GM19468 (cell line): Measurements from ENCODE around the gene ADAM19.
"Not testable (repeated sequence)": the region's sequence is repeated elsewhere in the genome, so short reads cannot be mapped to it uniquely, and the experiment has no call there.

Experiments used
- ATAC-seq: cut with Tn5 transposase; IDR thresholded peaks from one replicate; pipeline ENCODE4 v1.9.1; 2021; ENCODE audit warnings: mild to moderate bottlenecking, moderate library complexity, moderate number of reproducible peaks; ENCODE audit not compliant: unreplicated experiment; ENCODE audit errors: extremely low read depth

ADAM19 gene

DNA sequence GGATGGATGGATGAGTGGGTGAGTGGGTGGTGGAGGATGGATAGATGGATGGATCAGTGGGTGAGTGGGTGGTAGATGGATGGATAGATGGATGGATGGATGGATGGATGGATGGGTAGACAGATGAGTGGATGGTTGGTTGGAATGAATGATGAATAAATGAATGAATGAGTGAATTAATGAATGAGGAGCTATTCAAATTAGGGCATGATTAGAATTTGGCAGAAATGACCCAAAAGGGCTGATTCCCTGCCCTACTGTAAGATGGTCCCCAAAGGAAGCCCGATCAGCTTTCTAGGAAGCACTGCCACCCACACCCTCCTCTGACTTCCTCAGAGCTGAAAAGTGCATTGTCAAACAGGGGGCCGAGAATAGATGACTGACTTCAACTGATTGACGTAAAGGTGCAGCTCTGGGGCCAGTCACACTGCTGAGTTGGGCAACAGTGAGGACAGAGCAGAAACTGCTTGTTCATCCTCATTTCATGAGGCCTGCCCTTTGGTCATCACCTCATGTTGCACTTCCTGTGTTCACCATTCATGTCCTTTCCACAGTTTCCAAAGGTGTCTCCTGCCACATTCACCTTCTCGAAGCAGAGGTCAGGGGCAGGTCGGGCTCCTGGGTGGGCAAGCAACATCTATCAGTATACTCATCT is 81.3 kb downstream of the ADAM19 start:
- no peak for ATAC-seq

DNA sequence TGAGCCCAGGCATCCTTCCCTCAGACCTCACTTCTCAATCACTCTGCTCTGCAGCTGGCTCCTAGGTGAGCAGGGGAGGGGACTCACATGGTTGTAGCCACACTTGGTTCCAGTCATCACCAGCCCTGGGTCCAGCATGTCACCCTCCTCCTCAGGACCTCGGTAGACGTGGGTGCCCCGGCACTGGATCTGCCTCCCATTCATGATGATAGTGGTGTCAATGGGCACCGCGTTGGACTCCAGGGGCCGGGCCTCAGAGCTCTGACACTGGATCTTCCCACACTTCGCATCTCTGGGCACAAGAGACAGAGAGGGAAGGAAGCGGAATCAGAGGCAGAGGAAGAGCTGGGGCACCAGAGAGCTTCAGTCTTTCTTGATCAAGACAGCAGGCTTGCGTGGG is 82.7 kb downstream of the ADAM19 start:
- no peak for ATAC-seq

DNA sequence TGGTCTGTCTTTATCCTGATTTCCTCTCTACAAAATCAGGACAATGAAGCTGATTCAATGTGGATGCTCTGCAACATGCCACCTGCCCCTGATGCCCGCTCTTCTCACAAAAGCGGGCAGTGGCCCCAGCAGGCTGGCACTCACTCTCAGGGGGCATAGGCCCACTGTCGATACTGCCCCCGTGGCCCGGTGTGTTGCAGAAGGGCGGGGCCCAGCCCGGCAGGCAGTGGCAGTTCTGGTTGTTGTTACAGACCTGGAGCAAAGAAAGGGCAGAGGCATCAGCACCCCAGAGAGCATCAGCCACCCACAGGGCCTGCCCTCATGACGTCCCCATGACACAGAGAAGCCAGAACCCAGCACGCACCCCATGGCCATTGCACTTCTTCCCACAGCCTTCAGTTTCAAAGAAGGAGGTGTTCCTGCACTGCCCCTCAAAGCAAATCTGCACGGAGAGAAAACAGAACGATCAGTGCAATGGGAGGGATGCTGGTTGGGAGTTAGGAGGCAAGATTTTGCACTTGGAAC is 84.0 kb downstream of the ADAM19 start:
- ATAC-seq, result no peak

DNA sequence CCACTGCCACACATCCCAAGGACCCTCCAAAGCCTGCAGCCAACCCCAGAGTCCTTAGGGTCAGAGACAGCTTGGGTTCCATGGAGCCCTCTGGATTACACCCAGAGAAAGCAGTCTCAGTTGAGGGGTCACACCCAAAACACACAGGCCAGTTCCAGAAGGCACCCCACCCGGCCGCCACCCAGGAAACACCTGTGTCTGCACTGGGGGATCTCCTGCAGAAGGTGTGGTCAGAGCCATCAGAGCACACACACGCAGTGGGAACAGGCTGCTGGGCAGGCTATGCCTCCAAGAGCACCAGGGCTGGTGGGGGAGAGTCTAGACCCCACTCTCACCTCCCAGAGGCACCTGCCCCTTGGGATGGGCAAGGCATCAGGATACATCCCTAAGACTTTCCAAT is 88.2 kb downstream of the ADAM19 start:
- no peak for ATAC-seq

DNA sequence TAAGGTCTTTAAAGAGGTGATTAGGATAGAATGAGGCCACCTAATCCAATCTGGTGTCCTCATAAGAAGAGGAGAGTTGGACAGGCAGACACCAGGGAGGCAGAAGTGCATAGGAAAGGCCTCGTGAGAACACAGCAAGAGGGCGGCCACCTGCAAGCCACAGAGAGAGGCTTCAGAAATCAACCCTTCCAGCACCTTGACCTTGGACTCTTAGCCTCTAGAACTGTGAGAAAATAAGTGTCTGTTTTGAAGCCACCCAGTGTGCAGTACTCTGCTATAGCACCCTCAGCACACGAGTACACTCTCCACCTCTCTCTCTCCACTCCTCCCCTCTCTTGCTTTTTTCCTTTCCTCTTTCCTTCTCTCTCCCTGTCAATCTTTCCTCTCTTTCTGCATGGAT is 88.7 kb downstream of the ADAM19 start:
- ATAC-seq, result no peak

DNA sequence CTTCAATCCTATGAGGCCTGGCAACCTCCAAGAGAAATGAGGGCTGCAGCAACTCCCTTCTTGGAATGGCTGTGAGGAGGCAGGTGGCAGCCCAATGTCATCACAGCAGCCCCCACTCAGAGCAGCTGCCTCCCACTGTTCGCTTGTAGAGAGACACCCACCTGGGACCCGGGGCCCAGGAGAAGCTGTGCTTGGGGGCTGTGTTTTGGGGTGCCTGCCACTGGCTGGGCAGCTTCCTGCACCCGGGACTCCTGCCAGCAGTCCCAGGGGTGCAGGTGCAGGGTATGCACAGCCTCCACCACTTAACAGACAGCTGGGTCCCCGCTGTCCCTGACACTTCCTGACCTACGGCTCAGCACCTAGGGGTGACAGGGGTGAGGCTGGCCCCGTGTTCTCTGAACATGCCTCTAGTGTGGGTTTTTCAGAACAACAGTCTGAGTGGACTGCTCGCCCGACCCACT is 89.3 kb downstream of the ADAM19 start:
- ATAC-seq, result no peak

DNA sequence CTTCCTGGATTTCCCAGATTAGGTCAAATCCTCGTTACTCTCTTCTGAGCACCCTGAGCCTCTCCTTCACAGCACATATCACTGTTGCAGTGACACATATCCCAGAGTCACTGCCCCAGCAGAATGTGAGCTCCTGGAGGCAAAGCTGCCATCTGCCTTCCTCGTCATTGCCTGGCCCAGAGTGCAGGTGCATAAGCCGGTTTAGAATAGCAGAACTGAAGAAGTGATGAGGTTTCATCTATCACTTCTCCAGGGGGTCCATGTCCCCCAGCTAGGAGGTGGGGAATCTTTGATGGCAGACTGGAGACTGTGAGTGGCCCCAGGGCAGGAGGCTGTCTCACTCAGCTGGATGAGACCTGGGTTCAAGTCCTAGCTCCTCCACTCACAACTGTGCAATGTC is 89.8 kb downstream of the ADAM19 start:
- no peak for ATAC-seq

DNA sequence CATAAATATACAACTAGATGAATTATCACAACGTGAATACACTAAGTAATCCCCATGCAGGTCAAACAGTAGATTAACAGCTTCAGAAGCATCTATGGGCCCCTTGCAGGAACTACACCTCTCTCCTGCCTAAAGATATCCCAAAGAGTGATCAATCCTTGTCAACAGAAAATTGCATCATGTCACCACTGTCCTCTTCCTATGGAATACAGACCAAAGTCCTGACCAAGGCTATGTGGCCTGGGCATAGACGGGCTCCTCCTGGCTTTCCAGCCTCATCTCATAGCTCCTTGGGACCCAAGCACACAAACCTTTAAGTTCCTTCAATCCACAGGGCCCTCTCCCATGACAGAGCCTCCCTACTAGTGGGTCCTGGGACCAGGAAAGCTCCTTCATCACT is 90.2 kb downstream of the ADAM19 start:
- ATAC-seq, result no peak

DNA sequence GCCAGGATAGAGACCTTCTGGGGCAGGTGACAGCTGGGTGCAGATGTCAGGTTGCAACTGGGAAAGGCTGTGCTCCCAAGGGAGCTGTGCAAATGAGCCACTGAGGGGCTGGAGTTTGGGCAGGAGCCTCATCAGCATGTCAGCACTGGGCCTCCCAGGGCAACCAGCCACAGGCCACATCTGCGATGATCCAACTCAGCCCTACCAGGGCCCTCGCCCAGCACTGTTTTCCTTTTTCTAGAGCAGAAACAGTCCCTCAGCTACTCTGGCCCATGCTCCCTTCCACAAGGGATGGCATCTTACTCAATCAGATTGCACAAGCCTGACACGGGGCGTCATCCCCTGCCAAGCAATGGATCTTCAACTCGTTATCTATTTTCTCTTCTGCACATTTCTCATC is 90.8 kb downstream of the ADAM19 start:
- ATAC-seq, result no peak

DNA sequence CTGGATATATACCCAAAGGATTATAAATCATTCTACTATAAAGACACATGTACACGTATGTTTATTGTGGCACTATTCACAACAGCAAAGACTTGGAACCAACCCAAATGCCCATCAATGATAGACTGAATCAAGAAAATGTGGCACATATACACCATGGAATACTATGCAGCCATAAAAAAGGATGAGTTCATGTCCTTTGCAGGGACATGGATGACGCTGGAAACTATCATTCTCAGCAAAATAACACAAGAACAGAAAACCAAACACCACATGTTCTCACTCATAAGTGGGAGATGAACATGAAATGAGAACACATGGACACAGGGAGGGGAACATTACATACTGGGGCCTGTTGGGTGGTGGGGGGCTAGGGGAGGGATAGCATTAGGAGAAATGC is 92.9 kb downstream of the ADAM19 start:
- not testable (repeated sequence) for ATAC-seq

DNA sequence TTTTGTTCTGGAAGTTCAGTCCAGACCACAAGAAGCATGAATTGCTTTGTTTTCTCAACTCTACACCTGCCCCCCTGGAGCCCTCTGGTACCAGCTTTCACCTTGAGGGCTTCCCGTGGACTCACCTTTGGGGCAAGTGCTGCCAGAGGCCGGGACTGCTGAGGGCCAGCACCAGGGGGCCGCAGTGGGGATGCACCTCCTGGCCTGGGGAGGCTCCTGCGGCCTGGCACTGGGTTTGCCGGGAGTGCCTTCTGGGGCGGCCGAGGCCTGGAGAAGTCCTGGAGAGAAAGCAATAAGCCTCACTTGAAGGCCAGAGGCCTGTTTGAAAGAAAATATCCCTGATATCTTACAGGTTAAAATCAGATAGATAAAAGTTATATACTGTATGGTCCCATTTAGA is 93.9 kb downstream of the ADAM19 start:
- ATAC-seq, result no peak

DNA sequence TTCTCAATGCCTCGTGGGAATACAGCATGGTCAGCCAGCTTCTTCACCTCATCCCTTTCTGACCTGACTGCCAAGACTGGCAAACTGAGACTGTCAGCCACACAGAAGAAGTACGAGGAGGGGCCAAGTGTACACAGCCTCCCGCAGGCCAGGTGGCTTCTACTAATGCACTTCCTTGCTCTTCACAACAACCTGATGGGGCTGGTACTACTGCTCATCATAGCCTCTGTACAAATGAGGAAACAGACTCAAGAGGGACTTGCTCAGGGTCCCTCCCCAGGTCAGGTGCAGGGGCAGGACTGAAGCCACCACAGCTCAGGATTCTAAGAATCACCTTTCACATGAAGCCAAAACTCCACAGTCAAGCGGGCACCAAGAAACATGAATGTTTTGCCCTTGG is 94.3 kb downstream of the ADAM19 start:
- no peak for ATAC-seq

DNA sequence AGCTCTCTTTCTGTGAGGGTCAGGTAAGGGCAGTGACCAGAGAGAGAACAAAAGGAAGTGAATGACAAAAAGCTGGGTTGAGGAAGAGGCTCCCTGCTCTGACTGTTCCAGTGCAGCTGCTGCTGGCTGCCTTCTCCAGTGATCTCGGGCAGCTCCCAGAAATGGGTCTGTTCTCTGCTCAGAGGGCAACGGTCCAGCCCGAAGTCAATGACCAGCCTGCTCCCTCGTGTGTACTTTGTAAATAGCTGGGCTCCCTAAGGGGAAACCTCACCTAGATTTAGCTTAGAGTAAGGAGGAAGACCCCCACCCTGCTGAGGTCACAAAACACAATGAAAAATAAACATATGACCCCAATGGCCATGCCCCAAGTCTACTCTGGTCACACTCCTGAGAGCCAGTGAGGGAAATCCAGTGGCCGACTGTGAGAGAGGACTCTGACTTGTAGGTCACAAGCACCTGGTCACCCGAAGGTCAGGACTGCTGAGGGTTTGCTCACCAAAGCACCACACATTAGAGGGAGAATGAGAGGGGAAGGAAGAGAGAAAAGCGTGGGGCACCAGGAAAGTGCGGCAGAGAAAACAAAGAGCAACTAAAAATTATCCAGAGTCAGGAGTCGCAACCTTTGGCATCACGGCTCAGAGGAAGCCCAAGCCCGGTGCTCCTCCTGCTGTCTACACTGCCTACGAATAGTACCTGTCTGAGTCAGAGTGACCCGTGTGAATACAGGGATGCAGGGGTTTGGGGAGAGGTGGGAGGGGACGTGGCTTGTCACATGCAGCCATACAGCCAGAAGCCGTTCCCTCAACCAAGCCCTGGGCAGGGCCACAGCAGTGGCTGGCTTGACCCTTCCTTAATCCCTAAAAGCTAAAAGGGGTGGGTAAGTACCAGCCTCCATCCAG is 95.7 kb downstream of the ADAM19 start:
- no peak for ATAC-seq

DNA sequence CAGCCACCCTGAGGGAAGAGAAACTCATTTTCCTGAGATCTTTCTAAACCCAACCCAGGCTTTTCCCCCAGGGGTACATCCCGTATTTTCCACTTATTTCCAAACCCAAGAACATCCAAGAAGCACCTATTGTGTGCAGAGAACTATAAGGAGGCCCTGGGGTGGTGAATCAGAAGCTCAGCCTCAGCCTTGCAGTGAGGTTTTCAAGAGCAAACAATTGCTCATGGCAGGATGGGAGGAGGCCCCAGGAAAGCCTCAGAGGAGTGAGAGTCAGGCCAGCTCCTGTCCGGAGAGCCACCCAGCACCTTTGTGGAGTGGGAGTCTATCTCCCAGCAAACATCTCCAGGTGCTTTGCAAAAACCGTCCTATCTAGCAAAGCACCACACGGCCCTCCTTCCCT is 96.4 kb downstream of the ADAM19 start:
- ATAC-seq, result no peak

DNA sequence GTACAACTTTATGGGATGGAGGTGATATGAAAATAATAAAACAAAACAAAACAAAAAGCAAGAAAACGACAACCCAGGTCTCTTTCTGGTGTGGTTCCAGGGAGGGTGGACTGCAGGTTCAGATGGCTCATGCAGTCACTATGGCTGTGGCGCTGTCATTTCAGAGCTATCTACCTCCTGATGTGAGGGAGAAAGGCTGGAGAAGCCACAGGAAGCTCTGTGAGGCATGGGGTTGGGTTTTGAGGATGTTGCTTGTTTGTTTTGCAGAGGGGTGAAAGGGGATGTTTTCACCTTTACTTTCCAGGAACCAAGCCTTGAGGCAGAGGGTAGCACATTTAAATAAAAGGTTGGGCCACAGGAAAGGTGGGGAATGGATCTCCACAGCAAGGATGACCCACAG is 96.8 kb downstream of the ADAM19 start:
- no peak for ATAC-seq

DNA sequence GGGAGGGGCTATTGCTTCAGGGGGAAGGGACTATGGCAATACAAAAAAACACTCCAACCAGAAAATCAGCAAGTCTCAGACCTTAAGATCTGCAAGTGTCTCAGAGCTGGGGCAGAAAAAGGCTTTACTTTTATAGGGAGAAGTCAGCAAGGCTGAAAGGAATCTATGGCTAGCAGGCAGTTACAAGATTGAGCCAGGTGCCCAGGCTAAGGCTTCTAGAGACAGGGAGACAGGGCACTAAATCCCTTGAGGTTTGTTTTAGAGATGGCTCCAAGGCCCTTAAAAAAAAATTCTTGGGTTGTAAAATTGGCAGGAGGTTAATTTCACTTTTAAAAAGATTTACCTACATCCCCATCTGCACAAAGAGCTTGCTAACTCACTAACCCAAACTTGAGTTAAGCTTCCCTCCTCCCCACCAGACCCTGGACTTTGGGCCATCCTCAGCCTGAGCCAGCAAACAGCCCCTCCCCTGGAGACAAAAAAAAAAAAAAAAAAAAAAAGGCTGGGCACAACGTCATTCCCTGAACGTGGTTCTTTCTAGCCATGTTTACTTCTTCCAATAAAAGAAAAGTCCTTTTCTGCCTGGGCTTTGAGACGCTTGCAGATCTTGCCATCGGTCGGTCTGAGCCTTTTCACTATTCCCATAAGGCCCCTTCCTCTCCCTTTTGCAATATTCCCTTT is 97.6 kb downstream of the ADAM19 start:
- ATAC-seq, result no peak

DNA sequence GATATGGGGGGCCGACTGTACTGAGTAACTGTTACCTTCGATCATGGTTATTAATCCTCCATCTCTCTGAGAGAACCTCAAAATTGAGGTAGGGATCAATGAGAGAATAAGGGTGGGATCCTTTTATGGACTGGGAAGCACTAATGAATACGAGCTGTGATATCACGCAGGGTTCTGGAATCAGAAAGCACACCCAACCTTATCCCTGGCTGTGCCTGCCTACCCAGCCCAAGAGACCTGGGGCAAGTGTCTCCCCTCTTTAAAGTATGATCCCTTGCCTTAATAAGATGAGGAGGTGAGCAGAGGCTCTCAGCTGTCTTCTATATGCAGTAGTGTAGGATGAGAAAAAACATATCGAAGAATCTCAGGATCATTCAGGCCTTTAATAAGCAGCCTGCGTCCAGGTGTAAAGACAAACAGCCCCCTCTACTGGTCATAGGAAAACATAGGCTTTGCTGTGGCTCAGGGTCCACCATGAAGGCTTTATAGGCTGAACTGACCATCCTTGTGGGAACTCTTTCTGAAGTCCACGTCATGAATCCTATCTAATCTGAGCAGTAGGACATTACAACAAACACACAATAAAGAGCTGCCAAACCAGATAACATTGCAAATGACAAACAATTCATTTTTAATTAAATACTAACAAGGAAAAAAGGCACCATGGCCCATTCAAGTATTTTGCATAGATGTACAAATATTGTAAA is 98.7 kb downstream of the ADAM19 start:
- ATAC-seq, result peak; percentile 63

DNA sequence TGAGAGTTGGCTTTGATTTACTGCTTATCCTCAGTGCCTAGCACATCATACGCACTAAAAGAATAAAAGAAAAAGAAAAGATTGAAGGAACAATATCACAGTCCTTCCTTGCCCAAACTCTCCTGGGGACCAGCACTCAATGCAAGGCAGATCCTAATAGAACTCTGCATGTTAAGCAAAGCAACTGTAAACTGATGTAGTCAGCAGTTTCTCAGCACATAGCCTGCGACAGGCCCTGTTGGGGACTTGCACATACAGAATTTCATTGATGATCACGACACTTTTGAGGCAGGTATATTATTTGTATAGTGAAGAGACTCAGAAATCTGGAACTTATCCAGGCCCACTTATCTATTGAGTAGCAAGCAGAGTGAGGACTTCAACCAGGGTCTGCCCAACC is 100.1 kb downstream of the ADAM19 start:
- no peak for ATAC-seq

DNA sequence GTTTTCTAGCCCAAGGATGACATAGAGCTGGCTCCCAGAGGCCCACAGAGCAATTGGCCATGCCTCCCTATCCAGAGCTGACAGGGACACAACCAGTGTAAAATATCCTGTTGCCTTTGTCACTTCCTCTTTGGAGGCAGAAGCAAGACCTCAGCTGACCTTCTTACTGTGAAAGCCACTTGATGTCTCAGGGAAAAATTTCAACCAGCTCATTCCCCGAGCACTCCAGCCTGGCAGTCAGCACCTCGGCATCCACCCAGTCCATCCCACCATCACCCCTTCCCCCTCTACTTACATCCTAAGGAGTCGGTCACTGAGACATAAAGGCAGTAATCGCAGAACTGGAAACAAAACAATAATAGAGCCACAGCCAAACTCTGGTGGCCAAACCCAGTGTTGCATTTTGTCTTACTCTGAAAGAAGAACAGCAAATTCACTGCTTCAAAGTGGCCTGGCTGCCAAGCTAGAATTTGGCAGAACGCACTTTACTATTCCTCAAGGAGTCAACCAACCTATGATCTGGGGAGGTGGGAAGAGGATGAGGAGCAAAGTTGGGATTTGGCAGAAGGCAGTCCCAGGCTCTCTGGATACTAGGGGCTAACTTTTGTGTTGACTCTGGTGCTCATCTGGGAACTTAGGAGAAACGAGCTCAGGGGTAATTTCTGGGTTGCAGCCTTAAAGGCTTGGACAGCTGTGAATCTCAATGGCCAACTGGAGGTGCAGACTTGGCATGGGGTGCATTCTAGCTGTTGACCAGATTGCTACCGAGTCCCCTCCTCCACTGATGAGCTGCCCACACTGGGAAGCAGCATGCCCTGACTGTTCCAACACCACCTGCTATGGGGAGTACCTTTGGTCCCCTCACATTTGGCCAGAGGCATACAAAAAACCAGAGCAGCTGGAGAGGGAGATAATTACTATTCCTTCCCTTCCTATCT is 101.9 kb downstream of the ADAM19 start:
- ATAC-seq, result no peak
